Measurements from ENCODE around the gene MBNL2. TPM values are rescaled to one million over a fixed set of nuclear protein-coding genes. Genes with fewer than 3 reads are reported as not detected.

The MBNL2 gene
- total and polyA plus RNA-seq, 10 of the 15 experiments (the other 5 are each of a cell fraction or from before 2014, with no cell fraction given): 1.6 to 9.7 (median 6.7) TPM

GRCh38 chr13:97324115-97324514, 102.0 kb downstream of the MBNL2 start:
- H2AFZ ChIP-seq (ENCODE audit: control insufficient read depth, low read depth, low read length): no peak overlapping the region
- TF ChIP-seq BRCA1 (IDR thresholded peaks at IDR 0.05; ENCODE audit: low read depth, low read length) (no peak), NBN (IDR thresholded peaks at IDR 0.05) (no peak), EZH2 (IDR thresholded peaks at IDR 0.05; ENCODE audit: borderline replicate concordance, control insufficient read depth, low read depth, low read length) (no peak), ETV6 (conservative IDR thresholded peaks at IDR 0.05 in 1 of 2, IDR thresholded peaks at IDR 0.05 in 1 of 2; ENCODE audit: borderline replicate concordance in 1 of 2, low read depth in 1 of 2) (no peak), NR2C1 (IDR thresholded peaks at IDR 0.05) (no peak), FOXK2 (IDR thresholded peaks at IDR 0.05) (no peak), POLR2AphosphoS2 (IDR thresholded peaks at IDR 0.05; ENCODE audit: low read depth, low read length) (no peak), LARP7 (IDR thresholded peaks at IDR 0.05) (no peak), E2F8 (IDR thresholded peaks at IDR 0.05; ENCODE audit: low read depth, partially characterized antibody) (no peak), CHD2 (IDR thresholded peaks at IDR 0.05; ENCODE audit: borderline replicate concordance, low read depth, low read length) (no peak)
- H3K4me3 ChIP-seq: no peak overlapping the region
- no peaks in the 10 kb centered on the region for H3K9me3 ChIP-seq (replicated peaks; ENCODE audit: control insufficient read depth, insufficient read depth, low read length)
- ATAC-seq (no peak), DNase-seq (ENCODE audit: low read depth, low spot score) (no peak), FAIRE-seq (no peak)
- RAD21 ChIA-PET (ENCODE audit: unreplicated experiment): no interaction called here
- in situ Hi-C loops (cut with MboI) (no loop called here), intact Hi-C loops (cut with micrococcal nuclease; ENCODE audit: unreplicated experiment) (no loop called here)
- H4K20me1 ChIP-seq (ENCODE audit: control insufficient read depth, insufficient read depth): no peaks in the 10 kb centered on the region
- H3K4me1 ChIP-seq (ENCODE audit: control insufficient read depth, insufficient read depth, low read length): no peaks in the 10 kb centered on the region
- no TSS peak for BruUV-seq (replicated peaks)
- no peaks in the 10 kb centered on the region for H3K79me2 ChIP-seq (ENCODE audit: control insufficient read depth, insufficient read depth, low read length)
- POLR2A ChIA-PET: no interaction called here
- H3K27me3 ChIP-seq (replicated peaks in 1 of 2; ENCODE audit: control insufficient read depth in 2 of 2, insufficient read depth in 2 of 2, low read length in 1 of 2): no peaks in the 10 kb centered on the region
- H3K4me2 ChIP-seq (ENCODE audit: control insufficient read depth, insufficient read depth): no peak overlapping the region
- WGBS (ENCODE audit: insufficient coverage, insufficient replicate concordance, low lambda C conversion rate, missing lambda C conversion rate): 98% methylated on average over 5 of the region's 5 CpGs
- H3K36me3 ChIP-seq (ENCODE audit: control insufficient read depth in 2 of 2, insufficient read depth in 2 of 2, low read length in 1 of 2): no peaks in the 10 kb centered on the region
- H3K27ac ChIP-seq (ENCODE audit: control insufficient read depth, insufficient read depth): no peak overlapping the region
- SMC1A ChIA-PET (ENCODE audit: uncharacterized antibody, unreplicated experiment): interaction anchor here (1.1 kb wide), 1 partner anchor 101 kb away, joined by 5 read pairs; no protein-coding TSS in a partner anchor
- H3K9ac ChIP-seq (ENCODE audit: control insufficient read depth, insufficient read depth, low read length): no peak overlapping the region
- CTCF ChIA-PET: no interaction called here

Measured in GM12878 (cell line).